ENCODE results near the gene EFR3B.
"Not testable (repeated sequence)": the region's sequence is repeated elsewhere in the genome, so short reads cannot be mapped to it uniquely, and the experiment has no call there.

Gene EFR3B

GRCh38 chr2:25041928-25042320 is at the start of gene EFR3B:
Gene EFR3B, plus strand, starts transcription at chr2:25042076. Its CDS starts 237 bp downstream, at chr2:25042313.
- DNase-seq, result peak; percentile 79 to 86 (median 84)

GRCh38 chr2:24993406-24994145 is 48.3 kb upstream of the EFR3B start:
- no peak for DNase-seq

- DNase-seq, result no peak
Measured at GRCh38 chr2:24994146-24994724, 47.6 kb upstream of the EFR3B start.

GRCh38 chr2:24999097-24999496 is 42.8 kb upstream of the EFR3B start:
- not testable (repeated sequence) for DNase-seq

GRCh38 chr2:25000036-25000435 is 41.8 kb upstream of the EFR3B start:
- DNase-seq, result no peak

GRCh38 chr2:25000503-25001324 is 41.2 kb upstream of the EFR3B start:
- no peak for DNase-seq

GRCh38 chr2:25001325-25001637 is 40.6 kb upstream of the EFR3B start:
- no peak for DNase-seq

GRCh38 chr2:25002066-25002465 is 39.8 kb upstream of the EFR3B start:
- DNase-seq, result no peak

- DNase-seq, result no peak
Measured at GRCh38 chr2:25009954-25010353, 31.9 kb upstream of the EFR3B start.

GRCh38 chr2:25011342-25011741 is 30.5 kb upstream of the EFR3B start:
- not testable (repeated sequence) for DNase-seq

GRCh38 chr2:25014631-25015030 is 27.2 kb upstream of the EFR3B start:
- DNase-seq, result no peak

- DNase-seq, result no peak
Measured at GRCh38 chr2:25018681-25019080, 23.2 kb upstream of the EFR3B start.

GRCh38 chr2:25021791-25022362 is 20.0 kb upstream of the EFR3B start:
- DNase-seq, result no peak

- DNase-seq, result no peak
Measured at GRCh38 chr2:25023333-25023732, 18.5 kb upstream of the EFR3B start.

GRCh38 chr2:25025229-25026007 is 16.5 kb upstream of the EFR3B start:
- no peak for DNase-seq

GRCh38 chr2:25026008-25026530 is 15.8 kb upstream of the EFR3B start:
- no peak for DNase-seq

- no peak for DNase-seq
Measured at GRCh38 chr2:25029183-25029554, 12.7 kb upstream of the EFR3B start.

- DNase-seq, result no peak
Measured at GRCh38 chr2:25030702-25031101, 11.2 kb upstream of the EFR3B start.

- DNase-seq, result no peak
Measured at GRCh38 chr2:25032094-25032493, 9.8 kb upstream of the EFR3B start.

- DNase-seq, result no peak
Measured at GRCh38 chr2:25032901-25033300, 9.0 kb upstream of the EFR3B start.

GRCh38 chr2:25034081-25034480 is 7.8 kb upstream of the EFR3B start:
- no peak for DNase-seq

GRCh38 chr2:25035537-25036220 is 6.2 kb upstream of the EFR3B start:
- no peak for DNase-seq

All from activated CD4-positive, CD25-positive, alpha-beta regulatory T cell (primary cell).